HepG2 (cell line): ENCODE results near the gene PHF10. TPM values are rescaled to one million over a fixed set of nuclear protein-coding genes. Genes with fewer than 3 reads are reported as not detected.
A peak's percentile ranks its signal among the peaks of the same experiment; 100 is the strongest.

ENCODE experiments used
- AFF4 ChIP-seq: sonication (generic); formaldehyde crosslinking; IDR thresholded peaks from 2 replicates; pipeline ENCODE4 v1.4.0; 2020; ENCODE audit warnings: missing genetic modification reagents
- ARNT2 ChIP-seq: sonication (generic); formaldehyde crosslinking; IDR thresholded peaks from 2 replicates; pipeline ENCODE4 v1.8.0; 2022; ENCODE audit warnings: mild to moderate bottlenecking, low read depth, missing genetic modification reagents, moderate library complexity
- EP300 ChIP-seq, 3 experiments: sonication (generic) in 1 of 3; formaldehyde crosslinking in 1 of 3; IDR thresholded peaks; 2 replicates each; pipeline versions ENCODE4 v1.5.1 to v1.6.1; 2011 to 2020; ENCODE audit warnings: low read depth in 2 of 3, low read length in 2 of 3, borderline replicate concordance in 1 of 3, improper control_type of control experiment in 1 of 3, mild to moderate bottlenecking in 1 of 3, missing genetic modification reagents in 1 of 3, moderate library complexity in 1 of 3
- HBP1 ChIP-seq: IDR thresholded peaks from 2 replicates; pipeline ENCODE4 v1.6.1; 2016; ENCODE audit warnings: low read depth, control low read depth
- HHEX ChIP-seq: IDR thresholded peaks from 2 replicates; pipeline ENCODE4 v1.6.1; 2016; ENCODE audit warnings: control low read depth
- KLF13 ChIP-seq: sonication (generic); formaldehyde crosslinking; IDR thresholded peaks from 2 replicates; pipeline ENCODE4 v1.4.0; 2020; ENCODE audit warnings: mild to moderate bottlenecking, missing genetic modification reagents
- PRDM4 ChIP-seq: sonication (generic); formaldehyde crosslinking; IDR thresholded peaks from 2 replicates; pipeline ENCODE4 v1.9.0; 2021; ENCODE audit warnings: missing genetic modification reagents, borderline replicate concordance
- SALL2 ChIP-seq: sonication (generic); formaldehyde crosslinking; IDR thresholded peaks from 2 replicates; pipeline ENCODE4 v1.8.1; 2023; ENCODE audit warnings: mild to moderate bottlenecking, missing genetic modification reagents, inconsistent platforms
- ZBTB37 ChIP-seq: sonication (generic); formaldehyde crosslinking; IDR thresholded peaks from 2 replicates; pipeline ENCODE4 v1.4.0; 2020; ENCODE audit warnings: mild to moderate bottlenecking, missing genetic modification reagents
- ZNF121 ChIP-seq: sonication (generic); formaldehyde crosslinking; IDR thresholded peaks from 2 replicates; pipeline ENCODE4 v1.5.0; 2020; ENCODE audit warnings: mild to moderate bottlenecking, missing genetic modification reagents
- ZNF282 ChIP-seq: fragments of 450-650 bp; IDR thresholded peaks from 2 replicates; pipeline ENCODE4 v1.6.1; 2018; ENCODE audit not compliant: partially characterized antibody
- ZNF790 ChIP-seq: sonication (generic); formaldehyde crosslinking; IDR thresholded peaks from 2 replicates; pipeline ENCODE4 v1.8.0; 2022; ENCODE audit warnings: missing genetic modification reagents, mild to moderate bottlenecking, borderline replicate concordance
- ZNF800 ChIP-seq: sonication (generic); formaldehyde crosslinking; IDR thresholded peaks from 2 replicates; pipeline ENCODE4 v1.4.0; 2020; ENCODE audit warnings: missing genetic modification reagents
- ZSCAN5A ChIP-seq: sonication (generic); formaldehyde crosslinking; IDR thresholded peaks from 2 replicates; pipeline ENCODE4 v1.8.0; 2022; ENCODE audit warnings: mild to moderate bottlenecking, missing genetic modification reagents, borderline replicate concordance
- polyA plus RNA-seq, 8 experiments: library from polyadenylated mRNA; depleted of rRNA in 3 of 8; stranded (reverse) in 7 of 8; unstranded in 1 of 8; fragments of >200 nt; fragmentation: Illumina TruSeq in 4 of 8; extraction: Trizol in 4 of 8; gene quantifications; 2 replicates each; pipeline versions ENCODE4 v1.2.1 to v1.2.3, GENCODE V29; 2011 to 2016; ENCODE audit warnings: low read depth in 4 of 8, missing spikeins in 1 of 8, mixed read lengths in 1 of 8; ENCODE audit not compliant: insufficient read depth in 1 of 8
- total RNA-seq, 5 experiments: library from RNA; depleted of rRNA; stranded (reverse); fragments of >200 nt; fragmentation: Illumina TruSeq; extraction: Trizol; gene quantifications; 2 replicates each; pipeline ENCODE4 v1.2.3, GENCODE V29; 2016; ENCODE audit warnings: low read depth in 1 of 5

The PHF10 gene
- total and polyA plus RNA-seq, 2 of the 13 experiments (the other 11 are each of a cell fraction or from before 2014, with no cell fraction given): 42.1 to 84.1 TPM

- peak; percentile 73 for TF ChIP-seq ZNF121 (CRISPR knock-in tag)
- TF ChIP-seq PRDM4 (CRISPR knock-in tag): 0 out of 2 replicates have a peak, but pooled peaks have one; percentile 54
- no peak for TF ChIP-seq ZNF282
- peak; percentile 100 for TF ChIP-seq SALL2 (CRISPR knock-in tag)
- no peak for TF ChIP-seq ZBTB37 (CRISPR knock-in tag)
- peak; percentile 99 for TF ChIP-seq ARNT2 (CRISPR knock-in tag)
- peak; percentile 96 for TF ChIP-seq ZSCAN5A (CRISPR knock-in tag)
- peak; percentile 71; the same call in 1 of the 2 replicates for TF ChIP-seq ZNF790 (CRISPR knock-in tag)
- no peak for TF ChIP-seq AFF4 (CRISPR knock-in tag)
- TF ChIP-seq KLF13 (CRISPR knock-in tag): no peak
- TF ChIP-seq ZNF800 (CRISPR knock-in tag): peak; percentile 86; the same call in 1 of the 2 replicates
- TF ChIP-seq HBP1: peak; percentile 72
- TF ChIP-seq HHEX (CRISPR knock-in tag): no peak
- peak in 1 of 2 experiments; percentile 68; a peak in 3 of 4 replicates for TF ChIP-seq EP300 (IDR thresholded peaks at IDR 0.05; ENCODE audit: low read depth in 2 of 2, low read length in 2 of 2)
- peak; percentile 53; the same call in 1 of the 2 replicates for TF ChIP-seq EP300 (CRISPR knock-in tag; IDR thresholded peaks at IDR 0.05; ENCODE audit: borderline replicate concordance)
These were observed 27.2 kb upstream of the PHF10 start, which contains the start of the genes DYNLT2 and ERMARD (continued) for GRCh38 chr6:169751242-169752073.
